ENCODE results near the gene ZFYVE27. TPM values are rescaled to one million over a fixed set of nuclear protein-coding genes. Genes with fewer than 3 reads are reported as not detected.

ZFYVE27 gene
- total RNA-seq, 1 donor from 2014 or later: 13.7 TPM

DNA sequence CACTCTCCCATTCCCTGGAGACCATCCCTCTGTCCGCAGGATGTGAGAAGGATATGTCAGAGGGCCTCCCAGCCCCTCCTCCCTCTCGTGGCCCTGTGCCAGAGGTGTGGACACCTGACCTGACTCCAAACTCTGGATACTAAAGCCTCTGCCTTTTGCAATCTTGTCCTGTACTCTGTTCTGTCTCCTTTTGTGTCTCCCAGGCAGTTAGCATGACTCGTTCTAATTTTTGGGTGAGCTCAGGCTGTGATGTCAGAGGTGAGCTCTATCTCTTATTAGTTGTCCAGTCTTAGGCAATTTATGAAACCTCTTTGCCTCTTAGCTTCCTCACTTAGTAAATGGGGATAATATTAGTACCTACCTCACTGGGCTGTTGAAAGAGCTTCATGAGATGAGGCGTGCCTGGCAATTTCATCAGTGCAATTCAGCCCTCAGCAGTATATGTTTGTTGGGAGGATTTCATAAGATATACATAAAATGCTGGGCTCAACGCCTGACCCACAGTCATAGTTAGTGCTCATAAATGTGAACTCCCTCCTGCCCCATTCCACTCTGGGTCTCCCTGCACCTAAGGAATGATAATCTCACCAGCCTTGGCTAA is 12.5 kb upstream of the ZFYVE27 start:
- peaks cover 6% of the 10 kb centered on the region for H3K4me1 ChIP-seq
- H4K20me1 ChIP-seq (ENCODE audit: low read depth): no peaks in the 10 kb centered on the region
- TF ChIP-seq EZH2phosphoT487 (IDR thresholded peaks at IDR 0.05) (no peak), EZH2 (IDR thresholded peaks at IDR 0.05) (no peak)
- TF ChIP-seq, protein P1, sequence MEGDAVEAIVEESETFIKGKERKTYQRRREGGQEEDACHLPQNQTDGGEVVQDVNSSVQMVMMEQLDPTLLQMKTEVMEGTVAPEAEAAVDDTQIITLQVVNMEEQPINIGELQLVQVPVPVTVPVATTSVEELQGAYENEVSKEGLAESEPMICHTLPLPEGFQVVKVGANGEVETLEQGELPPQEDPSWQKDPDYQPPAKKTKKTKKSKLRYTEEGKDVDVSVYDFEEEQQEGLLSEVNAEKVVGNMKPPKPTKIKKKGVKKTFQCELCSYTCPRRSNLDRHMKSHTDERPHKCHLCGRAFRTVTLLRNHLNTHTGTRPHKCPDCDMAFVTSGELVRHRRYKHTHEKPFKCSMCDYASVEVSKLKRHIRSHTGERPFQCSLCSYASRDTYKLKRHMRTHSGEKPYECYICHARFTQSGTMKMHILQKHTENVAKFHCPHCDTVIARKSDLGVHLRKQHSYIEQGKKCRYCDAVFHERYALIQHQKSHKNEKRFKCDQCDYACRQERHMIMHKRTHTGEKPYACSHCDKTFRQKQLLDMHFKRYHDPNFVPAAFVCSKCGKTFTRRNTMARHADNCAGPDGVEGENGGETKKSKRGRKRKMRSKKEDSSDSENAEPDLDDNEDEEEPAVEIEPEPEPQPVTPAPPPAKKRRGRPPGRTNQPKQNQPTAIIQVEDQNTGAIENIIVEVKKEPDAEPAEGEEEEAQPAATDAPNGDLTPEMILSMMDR (IDR thresholded peaks at IDR 0.05): no peak

DNA sequence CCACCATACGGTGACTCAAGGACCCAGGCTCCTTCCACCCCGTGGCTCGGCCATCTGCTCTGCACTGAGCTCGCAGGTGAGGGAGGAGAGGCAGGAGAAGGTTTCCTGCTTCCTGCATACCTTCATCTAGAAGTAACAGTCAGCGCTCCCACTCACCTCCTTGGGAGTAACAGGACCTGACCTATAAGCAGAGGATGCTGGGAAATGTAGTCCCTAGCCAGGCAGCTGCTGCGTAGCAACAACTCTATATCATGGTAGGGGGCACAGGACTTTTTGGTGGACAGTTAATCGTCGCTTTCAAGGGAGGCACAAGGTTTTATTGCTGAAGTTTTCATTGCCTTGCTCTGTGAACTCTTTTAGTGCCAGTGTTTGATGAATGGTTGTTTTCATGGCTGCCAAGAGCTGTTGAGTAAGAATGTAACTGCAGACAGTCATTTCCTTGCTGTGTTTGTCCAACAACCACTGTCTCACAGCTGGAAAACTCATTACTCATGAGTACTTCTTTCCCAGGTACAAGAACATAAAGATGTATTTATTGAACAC is 10.2 kb upstream of the ZFYVE27 start:
- H3K27me3 Mint-ChIP-seq (ENCODE audit: insufficient read depth, low read depth): peaks cover 5% of the 10 kb centered on the region
- peak; percentile 66 for DNase-seq (ENCODE audit: low spot score)
- Histone ChIP-seq H3K36me3 (no peaks in the 10 kb centered on the region), H3K9me3 (ENCODE audit: low read depth) (no peaks in the 10 kb centered on the region), H3K9ac (no peak overlapping the region), H3K4me2 (peak overlapping the region; percentile 58), H4K20me1 (ENCODE audit: low read depth) (no peaks in the 10 kb centered on the region), H3K79me2 (ENCODE audit: low read depth) (no peaks in the 10 kb centered on the region), H2AFZ (replicated peaks) (peak overlapping the region; percentile 83), H3K27ac (no peak overlapping the region), H3K4me1 (no peaks in the 10 kb centered on the region), H3K27me3 (no peaks in the 10 kb centered on the region), H3F3A (ENCODE audit: low read depth) (no peaks in the 10 kb centered on the region), H3K4me3 (peak overlapping the region; percentile 18)
- no peak overlapping the region for H3K27ac Mint-ChIP-seq
- H3K4me1 Mint-ChIP-seq: no peaks in the 10 kb centered on the region
- no peaks in the 10 kb centered on the region for H3K36me3 Mint-ChIP-seq
- TF ChIP-seq, protein P1 (IDR thresholded peaks at IDR 0.05): no peak
- TF ChIP-seq EZH2phosphoT487 (IDR thresholded peaks at IDR 0.05) (no peak), EZH2 (IDR thresholded peaks at IDR 0.05) (no peak)
- peaks cover 3% of the 10 kb centered on the region for H3K9me3 Mint-ChIP-seq
- no peak overlapping the region for H3K4me3 Mint-ChIP-seq

More for the DNA sequence above, 12.5 kb upstream of the ZFYVE27 start:
- no peaks in the 10 kb centered on the region for H3K36me3 Mint-ChIP-seq
- no peak overlapping the region for H3K27ac Mint-ChIP-seq
- Histone ChIP-seq H3K4me2 (no peak overlapping the region), H3K9me3 (ENCODE audit: low read depth) (no peaks in the 10 kb centered on the region), H3F3A (ENCODE audit: low read depth) (peaks cover 4% of the 10 kb centered on the region), H2AFZ (replicated peaks) (no peak overlapping the region), H3K9ac (no peak overlapping the region), H3K27me3 (no peaks in the 10 kb centered on the region), H3K79me2 (ENCODE audit: low read depth) (no peaks in the 10 kb centered on the region), H3K36me3 (no peaks in the 10 kb centered on the region), H3K4me3 (no peak overlapping the region), H3K27ac (no peak overlapping the region)
- H3K9me3 Mint-ChIP-seq: peaks cover 3% of the 10 kb centered on the region
- no peak for DNase-seq (ENCODE audit: low spot score)
- H3K27me3 Mint-ChIP-seq (ENCODE audit: insufficient read depth, low read depth): peaks cover 6% of the 10 kb centered on the region
- no peak overlapping the region for H3K4me3 Mint-ChIP-seq
- H3K4me1 Mint-ChIP-seq: peaks cover 4% of the 10 kb centered on the region

DNA sequence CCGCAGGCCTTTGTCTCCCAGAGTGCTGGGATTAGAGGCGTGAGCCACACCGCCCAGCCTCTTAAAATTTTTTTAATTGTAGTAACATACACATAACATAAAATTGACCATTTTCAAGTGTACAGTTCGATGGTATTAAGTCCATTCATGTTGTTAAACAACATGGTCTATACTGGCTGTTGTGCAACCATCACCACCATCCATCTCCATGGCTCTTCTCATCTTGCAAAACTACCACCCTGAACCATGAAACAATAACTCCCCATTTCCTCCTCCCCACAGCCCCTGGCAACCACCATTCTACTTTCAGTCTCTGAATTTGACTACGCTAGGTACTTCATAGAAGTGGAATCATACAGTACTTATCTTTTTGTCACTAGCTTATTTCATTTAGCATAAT is 7.9 kb upstream of the ZFYVE27 start:
- H3K27ac ChIP-seq: no peak overlapping the region
- peaks cover 5% of the 10 kb centered on the region for H3K27me3 ChIP-seq
- H3K9me3 ChIP-seq (ENCODE audit: low read depth): no peaks in the 10 kb centered on the region
- Mint-ChIP-seq H3K4me3 (no peak overlapping the region), H3K36me3 (no peaks in the 10 kb centered on the region), H3K9me3 (peaks cover 3% of the 10 kb centered on the region), H3K27ac (no peak overlapping the region), H3K4me1 (no peaks in the 10 kb centered on the region), H3K27me3 (ENCODE audit: insufficient read depth, low read depth) (peaks cover 2% of the 10 kb centered on the region)
- H4K20me1 ChIP-seq (ENCODE audit: low read depth): no peaks in the 10 kb centered on the region
- H3K79me2 ChIP-seq (ENCODE audit: low read depth): no peaks in the 10 kb centered on the region
- H2AFZ ChIP-seq (replicated peaks): no peak overlapping the region
- H3F3A ChIP-seq (ENCODE audit: low read depth): no peaks in the 10 kb centered on the region
- no peak overlapping the region for H3K4me3 ChIP-seq
- H3K9ac ChIP-seq: no peak overlapping the region
- no peak overlapping the region for H3K4me2 ChIP-seq
- TF ChIP-seq EZH2 (IDR thresholded peaks at IDR 0.05): no peak
- TF ChIP-seq EZH2phosphoT487 (IDR thresholded peaks at IDR 0.05): no peak
- TF ChIP-seq, protein P1 (IDR thresholded peaks at IDR 0.05): no peak
- no peak for DNase-seq (ENCODE audit: low spot score)
- no peaks in the 10 kb centered on the region for H3K4me1 ChIP-seq
- H3K36me3 ChIP-seq: no peaks in the 10 kb centered on the region

Data from neural progenitor cell (in vitro differentiated cells).